K562 (cell line): ENCODE measurements around the gene LRRC41. TPM values are rescaled to one million over a fixed set of nuclear protein-coding genes. Genes with fewer than 3 reads are reported as not detected.

Source experiments
- CCAR2 ChIP-seq: fragments of 200-400 bp; formaldehyde crosslinking; IDR thresholded peaks from 2 replicates; pipeline ENCODE4 v1.6.1; 2017; ENCODE audit warnings: mild to moderate bottlenecking, low read depth, low read length
- FOS ChIP-seq: IDR thresholded peaks from 3 replicates; pipeline ENCODE4 v1.6.1; 2011; ENCODE audit not compliant: insufficient read length; ENCODE audit errors: extremely low read depth
- HDAC2 ChIP-seq: fragments of 450-650 bp; IDR thresholded peaks from 2 replicates; pipeline ENCODE4 v1.6.1; 2016; ENCODE audit warnings: mild to moderate bottlenecking
- MED1 ChIP-seq: sonication (generic); formaldehyde crosslinking; IDR thresholded peaks from 2 replicates; pipeline ENCODE4 v1.8.1; 2023; ENCODE audit warnings: missing genetic modification reagents, borderline replicate concordance
- MEF2D ChIP-seq: conservative IDR thresholded peaks from 2 replicates; pipeline ENCODE4 v1.6.1; 2016; ENCODE audit warnings: low read depth, missing genetic modification characterization, missing compliant biosample characterization
- NCOA1 ChIP-seq: fragments of 450-650 bp; IDR thresholded peaks from 2 replicates; pipeline ENCODE4 v1.6.1; 2016; ENCODE audit warnings: low read depth
- NCOA4 ChIP-seq: fragments of 450-650 bp; IDR thresholded peaks from 2 replicates; pipeline ENCODE4 v1.6.1; 2018; ENCODE audit warnings: mild to moderate bottlenecking; ENCODE audit not compliant: partially characterized antibody
- PPARD ChIP-seq: fragments of 250-450 bp; sonication (Bioruptor Pico); IDR thresholded peaks from 2 replicates; pipeline ENCODE4 v1.8.0; 2022; ENCODE audit warnings: inconsistent platforms, mild to moderate bottlenecking, moderate library complexity
- PTTG1 ChIP-seq: fragments of 450-650 bp; IDR thresholded peaks from 2 replicates; pipeline ENCODE4 v1.6.1; 2016; ENCODE audit warnings: low read depth, mild to moderate bottlenecking, missing genetic modification characterization, missing compliant biosample characterization
- RBBP5 ChIP-seq: fragments of 200-600 bp; sonication (generic); IDR thresholded peaks from 2 replicates; pipeline ENCODE4 v1.6.1; 2012; ENCODE audit warnings: borderline replicate concordance, mild to moderate bottlenecking, low read length, control low read depth, inconsistent platforms; ENCODE audit not compliant: insufficient read depth, poor library complexity, severe bottlenecking
- SNIP1 ChIP-seq: fragments of 450-650 bp; IDR thresholded peaks from 2 replicates; pipeline ENCODE4 v1.7.1; 2017; ENCODE audit warnings: low read depth, mild to moderate bottlenecking
- TAF1 ChIP-seq: IDR thresholded peaks from 2 replicates; pipeline ENCODE4 v1.6.1; 2011; ENCODE audit warnings: mild to moderate bottlenecking, low read length, moderate library complexity; ENCODE audit not compliant: insufficient read depth, control insufficient read depth, severe bottlenecking; ENCODE audit errors: extremely low read depth
- TAF7 ChIP-seq: fragments of 450-650 bp; IDR thresholded peaks from 2 replicates; pipeline ENCODE4 v1.6.1; 2016; ENCODE audit warnings: missing genetic modification characterization, missing compliant biosample characterization
- TAF9B ChIP-seq: fragments of 450-650 bp; IDR thresholded peaks from 2 replicates; pipeline ENCODE4 v1.6.1; 2018; ENCODE audit warnings: mild to moderate bottlenecking; ENCODE audit not compliant: partially characterized antibody
- TSHZ1 ChIP-seq: fragments of 250-450 bp; sonication (Bioruptor Pico); IDR thresholded peaks from 2 replicates; pipeline ENCODE4 v1.4.0; 2020; ENCODE audit warnings: mild to moderate bottlenecking, moderate library complexity
- XRCC3 ChIP-seq: fragments of 450-650 bp; IDR thresholded peaks from 2 replicates; pipeline ENCODE4 v1.6.1; 2017; ENCODE audit warnings: mild to moderate bottlenecking, moderate library complexity
- XRCC5 ChIP-seq: fragments of 200-400 bp; formaldehyde crosslinking; IDR thresholded peaks from 2 replicates; pipeline ENCODE4 v1.6.1; 2017; ENCODE audit warnings: low read depth, mild to moderate bottlenecking, low read length
- ZBTB12 ChIP-seq: fragments of 250-450 bp; sonication (Bioruptor Pico); IDR thresholded peaks from 2 replicates; pipeline ENCODE4 v1.4.0; 2020
- ZNF146 ChIP-seq: IDR thresholded peaks from one replicate; pipeline ENCODE4 v1.6.1; 2018; ENCODE audit warnings: missing compliant biosample characterization; ENCODE audit not compliant: unreplicated experiment
- ZNF354B ChIP-seq: fragments of 250-450 bp; sonication (Bioruptor Pico); IDR thresholded peaks from 2 replicates; pipeline ENCODE4 v1.4.0; 2020
- ZNF431 ChIP-seq: sonication (generic); formaldehyde crosslinking; IDR thresholded peaks from 2 replicates; pipeline ENCODE4 v1.8.0; 2022; ENCODE audit warnings: mild to moderate bottlenecking, missing genetic modification reagents
- ZNF518B ChIP-seq: fragments of 250-450 bp; sonication (Bioruptor Pico); IDR thresholded peaks from 2 replicates; pipeline ENCODE4 v1.5.0; 2021; ENCODE audit warnings: mild to moderate bottlenecking, moderate library complexity
- ZSCAN29 ChIP-seq: fragments of 450-650 bp; IDR thresholded peaks from 2 replicates; pipeline ENCODE4 v1.6.1; 2017
- ZZZ3 ChIP-seq: fragments of 450-650 bp; IDR thresholded peaks from 2 replicates; pipeline ENCODE4 v1.6.1; 2016; ENCODE audit warnings: antibody characterized with exemption, mild to moderate bottlenecking, moderate library complexity
- polyA plus RNA-seq, 8 experiments: library from polyadenylated mRNA; depleted of rRNA in 4 of 8; stranded (reverse) in 5 of 8; unstranded in 3 of 8; fragments of >200 nt; fragmentation: Nextera tagmentation in 2 of 8; fragmentation: Illumina TruSeq in 1 of 8; extraction: Ambion mirVana in 2 of 8; extraction: Trizol in 1 of 8; gene quantifications; 2 replicates each; pipeline versions ENCODE4 v1.2.1 to v1.2.3, GENCODE V29; 2011 to 2014; ENCODE audit warnings: inconsistent platforms in 1 of 8, missing spikeins in 1 of 8
- total RNA-seq, 7 experiments: library from RNA; depleted of rRNA in 6 of 7; stranded (reverse); fragments of >200 nt in 6 of 7; fragmentation: Illumina TruSeq in 2 of 7; extraction: Trizol in 2 of 7; gene quantifications; 2 replicates each; pipeline versions ENCODE4 v1.2.1 to v1.2.3, GENCODE V29; 2011 to 2021; ENCODE audit warnings: low replicate concordance in 1 of 7

The LRRC41 gene
- total and polyA plus RNA-seq, 9 of the 15 experiments (the other 6 are each of a cell fraction or from before 2014, with no cell fraction given): 10.5 to 64.7 (median 44.2) TPM

GRCh38 chr1:46303872-46304326 is 483 bp upstream of the LRRC41 start (continued):
- peak; percentile 31 for TF ChIP-seq TAF1
- TF ChIP-seq ZZZ3: no peak
- TF ChIP-seq SNIP1: 0 out of 2 replicates have a peak, but pooled peaks have one; percentile 15
- no peak for TF ChIP-seq ZNF146 (CRISPR knock-in tag)
- TF ChIP-seq ZNF518B (CRISPR knock-in tag): no peak
- TF ChIP-seq HDAC2: no peak
- no peak for TF ChIP-seq PTTG1 (tag)
- peak; percentile 17 for TF ChIP-seq TAF9B
- TF ChIP-seq XRCC3: no peak
- TF ChIP-seq NCOA4: no peak
- no peak for TF ChIP-seq TSHZ1
- TF ChIP-seq XRCC5: no peak
- no peak for TF ChIP-seq ZBTB12
- TF ChIP-seq FOS: no peak
- no peak for TF ChIP-seq NCOA1
- TF ChIP-seq ZNF431 (CRISPR knock-in tag): no peak
- no peak for TF ChIP-seq ZNF354B
- no peak for TF ChIP-seq CCAR2
- TF ChIP-seq ZSCAN29: peak; percentile 74; the same call in 1 of the 2 replicates
- TF ChIP-seq PPARD (CRISPR knock-in tag): no peak
- no peak for TF ChIP-seq RBBP5
- TF ChIP-seq MEF2D (tag): no peak
- TF ChIP-seq MED1 (CRISPR knock-in tag): no peak
- no peak for TF ChIP-seq TAF7 (tag)
